ENCODE results near the gene TIPARP.

TIPARP gene

DNA sequence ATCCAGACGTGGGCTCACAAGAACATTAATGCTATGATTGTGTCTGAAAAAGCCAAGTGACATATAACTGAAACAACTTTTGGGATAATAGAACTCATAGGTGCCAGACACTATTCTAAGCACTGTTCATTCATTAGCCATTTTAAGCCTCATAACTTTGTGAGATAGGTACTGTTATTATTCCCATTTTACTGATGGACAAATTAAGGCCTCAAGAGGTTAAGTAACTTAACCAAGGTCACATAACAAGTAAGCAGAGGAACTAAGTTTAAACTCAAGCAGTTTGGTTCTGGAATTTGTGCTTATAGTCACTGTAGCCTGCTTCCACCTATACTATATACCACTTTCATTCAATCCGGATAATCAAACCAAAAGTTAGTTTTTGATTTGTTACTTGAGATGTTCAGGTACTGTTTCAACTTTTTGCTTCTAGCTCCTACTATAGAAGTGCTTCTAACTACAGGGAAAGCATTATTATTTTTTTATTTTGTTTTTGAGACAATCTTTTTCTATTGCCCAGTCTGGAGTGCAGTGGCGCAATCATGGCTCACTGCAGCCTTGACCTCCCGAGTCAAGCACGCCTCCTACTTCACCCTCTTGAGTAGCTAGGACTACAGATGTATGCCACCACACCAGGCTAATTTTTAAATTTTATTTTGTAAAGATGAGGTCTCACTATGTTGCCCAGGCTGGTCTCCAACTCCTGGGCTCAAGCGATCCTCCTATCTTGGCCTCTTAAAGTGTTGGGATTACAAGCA, 41.9 kb downstream of the TIPARP start:
- DNase-seq (ENCODE audit: low read depth): no peak
- TF ChIP-seq, protein P1, sequence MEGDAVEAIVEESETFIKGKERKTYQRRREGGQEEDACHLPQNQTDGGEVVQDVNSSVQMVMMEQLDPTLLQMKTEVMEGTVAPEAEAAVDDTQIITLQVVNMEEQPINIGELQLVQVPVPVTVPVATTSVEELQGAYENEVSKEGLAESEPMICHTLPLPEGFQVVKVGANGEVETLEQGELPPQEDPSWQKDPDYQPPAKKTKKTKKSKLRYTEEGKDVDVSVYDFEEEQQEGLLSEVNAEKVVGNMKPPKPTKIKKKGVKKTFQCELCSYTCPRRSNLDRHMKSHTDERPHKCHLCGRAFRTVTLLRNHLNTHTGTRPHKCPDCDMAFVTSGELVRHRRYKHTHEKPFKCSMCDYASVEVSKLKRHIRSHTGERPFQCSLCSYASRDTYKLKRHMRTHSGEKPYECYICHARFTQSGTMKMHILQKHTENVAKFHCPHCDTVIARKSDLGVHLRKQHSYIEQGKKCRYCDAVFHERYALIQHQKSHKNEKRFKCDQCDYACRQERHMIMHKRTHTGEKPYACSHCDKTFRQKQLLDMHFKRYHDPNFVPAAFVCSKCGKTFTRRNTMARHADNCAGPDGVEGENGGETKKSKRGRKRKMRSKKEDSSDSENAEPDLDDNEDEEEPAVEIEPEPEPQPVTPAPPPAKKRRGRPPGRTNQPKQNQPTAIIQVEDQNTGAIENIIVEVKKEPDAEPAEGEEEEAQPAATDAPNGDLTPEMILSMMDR (conservative IDR thresholded peaks at IDR 0.05; ENCODE audit: low read length): no peak
- H3K4me3 ChIP-seq (ENCODE audit: low read length): no peak overlapping the region

DNA sequence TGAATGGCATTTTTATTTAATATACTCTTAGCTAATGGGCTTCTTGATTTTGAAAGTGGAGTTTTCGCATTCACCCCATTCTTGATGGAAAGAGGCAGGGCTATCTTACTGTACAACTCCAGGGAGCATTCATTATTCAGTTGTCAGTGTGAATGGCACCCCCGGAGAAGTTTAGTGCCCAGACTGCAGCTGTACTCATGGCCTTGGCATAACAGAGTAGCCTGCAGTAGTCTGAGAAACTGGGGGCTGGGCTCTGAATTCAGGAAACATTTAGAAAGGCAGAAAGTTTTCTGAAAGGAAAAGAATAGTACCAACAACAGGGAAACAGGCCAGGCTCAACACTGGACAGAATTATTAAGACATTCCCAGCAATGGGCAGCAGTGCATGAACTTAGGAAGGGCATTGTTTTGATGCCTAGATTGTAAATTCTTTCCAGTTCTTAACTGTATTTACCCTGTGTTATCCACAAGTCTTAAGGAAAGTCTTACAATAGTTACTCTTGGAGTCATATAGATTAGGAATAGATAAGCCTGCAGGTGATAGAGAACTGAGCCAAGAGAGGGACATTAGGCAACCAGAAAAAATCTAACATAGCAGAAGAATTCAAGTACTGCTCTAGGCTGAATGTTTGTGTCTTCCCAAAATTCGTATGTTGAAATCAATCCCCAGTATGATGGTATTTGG, 44.4 kb downstream of the TIPARP start:
- TF ChIP-seq, protein P1 (conservative IDR thresholded peaks at IDR 0.05; ENCODE audit: low read length): no peak
- no peak overlapping the region for H3K4me3 ChIP-seq (ENCODE audit: low read length)
- DNase-seq (ENCODE audit: low read depth): peak; percentile 50

DNA sequence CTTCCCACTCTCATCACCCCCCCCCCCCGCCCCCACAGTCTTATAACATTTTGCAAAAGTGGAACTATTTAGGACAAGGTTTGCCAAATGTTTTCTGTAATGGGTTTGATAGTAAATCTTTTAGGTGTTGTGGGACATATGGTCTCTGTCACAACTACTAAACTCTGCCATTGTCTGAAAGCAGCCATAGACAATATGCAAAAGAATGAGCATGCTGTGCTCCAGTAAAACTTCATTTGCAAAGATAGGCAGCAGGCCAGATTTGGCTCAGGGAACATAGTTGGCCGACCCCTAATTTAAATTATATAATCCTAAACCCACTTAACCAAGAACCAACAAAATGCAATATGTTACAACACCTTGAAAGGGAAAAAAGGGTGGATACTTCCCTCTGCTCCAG, 46.4 kb downstream of the TIPARP start:
- H3K4me3 ChIP-seq (ENCODE audit: low read length): no peak overlapping the region
- TF ChIP-seq, protein P1 (conservative IDR thresholded peaks at IDR 0.05; ENCODE audit: low read length): no peak
- no peak for DNase-seq (ENCODE audit: low read depth)

DNA sequence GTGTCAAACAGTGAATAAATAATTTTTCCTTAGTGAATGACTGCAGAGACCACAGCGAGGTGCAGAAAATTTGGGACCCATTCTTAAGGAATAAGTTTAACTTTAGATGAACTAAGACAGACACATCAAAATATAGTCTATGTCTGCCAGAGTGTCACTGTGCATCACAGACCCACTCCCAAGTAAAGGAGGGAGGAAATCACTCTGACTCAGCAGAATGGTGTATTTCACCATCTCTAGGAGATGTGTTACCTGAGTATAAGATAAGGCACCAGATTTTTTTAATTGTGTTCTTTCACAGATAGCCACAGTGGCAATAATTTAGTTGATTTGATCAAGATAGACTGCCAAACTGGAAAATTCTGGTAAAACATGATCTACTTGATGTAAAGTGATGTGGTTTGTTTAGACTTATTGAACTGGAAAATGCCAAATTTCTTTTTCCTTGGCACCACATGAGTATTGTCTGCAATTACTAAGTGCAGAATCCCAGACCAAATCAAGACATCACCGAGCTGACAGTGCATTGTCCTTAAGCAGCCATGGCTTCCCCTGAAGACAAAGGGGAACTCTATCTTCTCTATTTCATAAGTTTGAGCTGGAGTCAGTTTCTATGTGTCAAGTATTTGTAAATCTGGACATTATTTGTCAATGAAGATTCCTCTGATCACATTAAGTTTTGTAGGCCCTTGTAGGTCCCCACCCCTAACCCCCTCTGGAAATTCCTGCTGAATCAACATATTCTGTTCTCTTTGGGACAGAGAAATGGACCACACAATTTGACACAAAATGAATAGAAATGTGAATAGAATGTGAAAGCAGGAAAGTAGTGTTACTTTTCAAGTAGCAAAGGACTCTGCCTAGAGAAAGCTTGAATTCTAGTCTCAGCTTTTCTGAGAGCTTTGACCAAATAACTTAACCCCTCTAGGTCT, 47.6 kb downstream of the TIPARP start:
- DNase-seq (ENCODE audit: low read depth): no peak
- no peak overlapping the region for H3K4me3 ChIP-seq (ENCODE audit: low read length)
- TF ChIP-seq, protein P1 (conservative IDR thresholded peaks at IDR 0.05; ENCODE audit: low read length): no peak

DNA sequence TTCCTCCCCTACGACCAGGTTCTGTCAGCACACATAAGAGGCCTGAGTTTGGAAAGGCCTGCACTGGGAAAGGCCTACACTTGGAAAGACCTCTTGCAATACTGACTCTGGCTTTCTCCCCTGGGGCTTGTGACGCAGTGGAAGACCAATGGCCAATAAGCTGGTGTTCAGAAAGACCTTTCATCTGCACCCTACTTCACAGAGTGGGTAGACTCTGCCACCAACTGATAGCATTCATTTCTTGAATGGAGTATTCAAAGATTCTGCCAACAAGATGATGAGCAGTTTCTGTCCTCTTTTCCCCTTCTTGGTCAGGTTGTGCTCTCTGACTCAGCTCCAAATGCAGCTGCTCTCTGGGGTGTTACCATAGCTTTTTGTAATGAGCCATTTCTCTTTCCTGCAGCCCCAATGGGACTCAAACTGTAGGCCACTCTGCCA, 48.8 kb downstream of the TIPARP start:
- TF ChIP-seq, protein P1 (conservative IDR thresholded peaks at IDR 0.05; ENCODE audit: low read length): no peak
- peak; percentile 31 for DNase-seq (ENCODE audit: low read depth)
- H3K4me3 ChIP-seq (ENCODE audit: low read length): no peak overlapping the region

DNA sequence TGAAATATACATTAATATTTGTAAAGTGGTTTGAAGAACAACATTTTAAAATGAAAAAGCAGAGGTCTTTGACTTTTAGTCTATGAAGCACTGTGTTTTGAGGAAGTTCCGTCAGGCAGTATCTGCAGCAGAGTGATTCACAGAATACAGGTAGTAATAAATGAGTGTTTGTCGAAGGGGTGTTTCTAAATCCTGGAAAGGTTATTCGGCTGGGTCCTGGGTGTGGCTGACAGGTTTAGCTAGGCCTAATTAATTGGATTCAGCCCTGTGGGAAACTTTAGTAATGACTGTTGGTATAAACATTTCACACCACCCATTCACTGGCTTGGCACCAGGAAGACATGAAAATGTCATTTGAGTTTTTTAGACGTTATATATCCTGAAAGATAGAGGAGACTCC, 51.3 kb downstream of the TIPARP start:
- DNase-seq (ENCODE audit: low read depth): no peak
- TF ChIP-seq, protein P1 (conservative IDR thresholded peaks at IDR 0.05; ENCODE audit: low read length): no peak
- H3K4me3 ChIP-seq (ENCODE audit: low read length): no peak overlapping the region

Measured in AG10803 (cell line).